Left lung (tissue), 10 donors: ENCODE data around the gene RAB9B. TPM values are rescaled to one million over a fixed set of nuclear protein-coding genes. Genes with fewer than 3 reads are reported as not detected.

Source experiments
- ATAC-seq: fragments of 200-7000 bp; cut with Tn5 transposase; one replicate; pipeline ENCODE4 v1.9.1; 2020; ENCODE audit warnings: moderate library complexity
- DNase-seq, 4 donors: peaks; one replicate each; pipeline ENCODE4 v3.0.0-alpha.2; 2013 to 2020
- H3K27ac ChIP-seq, 2 donors: fragments of 200-600 bp; sonication (generic) in 1 of 2; one replicate each; pipeline versions ENCODE4 v1.5.0 to v1.8.0; 2020 to 2021
- H3K27me3 ChIP-seq, 2 donors: fragments of 200-600 bp; sonication (generic) in 1 of 2; one replicate each; pipeline versions ENCODE4 v1.5.0 to v1.8.0; 2020 to 2021
- H3K36me3 ChIP-seq, 2 donors: fragments of 200-600 bp; sonication (generic) in 1 of 2; one replicate each; pipeline versions ENCODE4 v1.5.0 to v1.8.0; 2020 to 2021
- H3K4me1 ChIP-seq, 2 donors: fragments of 200-600 bp; one replicate each; pipeline ENCODE4 v1.8.0; 2021
- H3K4me3 ChIP-seq, 2 donors: fragments of 200-600 bp; sonication (generic) in 1 of 2; one replicate each; pipeline versions ENCODE4 v1.5.0 to v1.8.0; 2020 to 2021; ENCODE audit warnings: mild to moderate bottlenecking in 1 of 2
- H3K9me3 ChIP-seq, 2 donors: fragments of 200-600 bp; sonication (generic) in 1 of 2; one replicate each; pipeline versions ENCODE4 v1.5.0 to v1.8.0; 2020 to 2021
- CTCF ChIP-seq, 2 donors: fragments of 200-600 bp; sonication (generic) in 1 of 2; IDR thresholded peaks; one replicate each; pipeline versions ENCODE4 v1.5.0 to v1.8.0; 2021; ENCODE audit warnings: antibody characterized with exemption in 2 of 2
- intact Hi-C, 2 donors: fragments of 100-400 bp; cut with DNase I; formaldehyde crosslinking; loops; one replicate each; pipeline versions ENCODE4 v1.11.2 to v1.14.2; 2022
- polyA plus RNA-seq, 6 donors: library from polyadenylated mRNA; unstranded; fragments of 120-200 nt; gene quantifications; one replicate each; pipeline ENCODE4 v1.2.1, GENCODE V29; 2013; ENCODE audit not compliant: insufficient read length in 6 of 6
- total RNA-seq, 2 donors: library from RNA; stranded (reverse); fragmentation: NEBNext Ultra II Directional; extraction: Animal tissue kit (Norgen Biotek cat#: 25700); gene quantifications; one replicate each; pipeline ENCODE4 v1.2.1, GENCODE V29; 2021
- donor health status: DM: no; HTN: yes; CAD: no.
- donor health status: DM: no; HTN: no; CAD: no.

The RAB9B gene
- total and polyA plus RNA-seq, 8 donors = 0.93 to 3.4 (median 2.9) TPM

- H3K4me3 ChIP-seq = no peak overlapping the region
- no peak for TF ChIP-seq CTCF (IDR thresholded peaks at IDR 0.05)
- peaks cover 0 to 7% of the 10 kb centered on the region in 2 donors for H3K27me3 ChIP-seq
- DNase-seq (no peak), ATAC-seq (no peak)
- no peaks in the 10 kb centered on the region for H3K36me3 ChIP-seq
- H3K27ac ChIP-seq = no peak overlapping the region
- intact Hi-C loops = no loop called here
- no peaks in the 10 kb centered on the region for H3K9me3 ChIP-seq
- H3K4me1 ChIP-seq = no peaks in the 10 kb centered on the region
These were observed 40.8 kb downstream of the RAB9B start for GRCh38 chrX:103791228-103791627.

- no peak for ATAC-seq
- no peak for TF ChIP-seq CTCF (IDR thresholded peaks at IDR 0.05)
- H3K27ac ChIP-seq = no peak overlapping the region
- H3K4me3 ChIP-seq = no peak overlapping the region
- H3K4me1 ChIP-seq = no peaks in the 10 kb centered on the region
- intact Hi-C loops = no loop called here
- H3K9me3 ChIP-seq = no peaks in the 10 kb centered on the region
- no peaks in the 10 kb centered on the region for H3K36me3 ChIP-seq
- H3K27me3 ChIP-seq = peaks cover 0 to 7% of the 10 kb centered on the region in 2 donors
- DNase-seq = no peak
These were observed 43.1 kb downstream of the RAB9B start for GRCh38 chrX:103789004-103789403.

- Histone ChIP-seq H3K4me3 (no peak overlapping the region), H3K27me3 (no peaks in the 10 kb centered on the region), H3K27ac (no peak overlapping the region), H3K9me3 (no peaks in the 10 kb centered on the region), H3K4me1 (no peaks in the 10 kb centered on the region), H3K36me3 (no peaks in the 10 kb centered on the region)
- peak in 1 of 4 donors; percentile 35 for DNase-seq
- no peak for TF ChIP-seq CTCF (IDR thresholded peaks at IDR 0.05)
- intact Hi-C loops = no loop called here
- no peak for ATAC-seq
These were observed 48.1 kb downstream of the RAB9B start for GRCh38 chrX:103783971-103784370.

- no peaks in the 10 kb centered on the region for H3K27me3 ChIP-seq
- no peaks in the 10 kb centered on the region for H3K36me3 ChIP-seq
- no peak for ATAC-seq
- H3K9me3 ChIP-seq = no peaks in the 10 kb centered on the region
- intact Hi-C loops = no loop called here
- no peak for TF ChIP-seq CTCF (IDR thresholded peaks at IDR 0.05)
- H3K4me3 ChIP-seq = no peak overlapping the region
- H3K27ac ChIP-seq = no peak overlapping the region
- H3K4me1 ChIP-seq = no peaks in the 10 kb centered on the region
- peak in 2 of 4 donors; percentile 30 to 60 for DNase-seq
These were observed 48.9 kb downstream of the RAB9B start for GRCh38 chrX:103783196-103783595.

- TF ChIP-seq CTCF (IDR thresholded peaks at IDR 0.05) = no peak
- Histone ChIP-seq H3K4me3 (no peak overlapping the region), H3K27ac (no peak overlapping the region), H3K27me3 (no peaks in the 10 kb centered on the region), H3K9me3 (no peaks in the 10 kb centered on the region), H3K36me3 (no peaks in the 10 kb centered on the region), H3K4me1 (no peaks in the 10 kb centered on the region)
- no peak for DNase-seq
- no peak for ATAC-seq
- intact Hi-C loops = no loop called here
These were observed 49.4 kb downstream of the RAB9B start for GRCh38 chrX:103782640-103783039.
